ENCODE data around the gene EHF. TPM values are rescaled to one million over a fixed set of nuclear protein-coding genes. Genes with fewer than 3 reads are reported as not detected.

Gene EHF
- total RNA-seq, result under 1 TPM in 3 of 4 donors, not detected in 1; 0.10 to 0.20 (median 0.17) TPM
- under 1 TPM; 0.04 to 0.18 (median 0.08) TPM for polyA plus RNA-seq
- long read RNA-seq, donor 1, result 0 reads
- long read RNA-seq, donor 2, result 0 reads

GRCh38 chr11:34620820-34621792, at the start of gene EHF:
Gene EHF (plus strand): TSS chr11:34621093. CDS start chr11:34642631, 21,538 bp downstream.
- DNase-seq (no peak), ATAC-seq (no peak)
- Histone ChIP-seq H3K36me3 (ENCODE audit: insufficient read depth in 1 of 2, low read depth in 1 of 2) (no peaks in the 10 kb centered on the region), H3K27me3 (ENCODE audit: insufficient read depth in 3 of 3, low read length in 2 of 3) (no peaks in the 10 kb centered on the region), H3K4me3 (no peak within 1 kb of the TSS), H3K4me1 (no peaks in the 10 kb centered on the region), H3K9me3 (no peaks in the 10 kb centered on the region), H3K27ac (no peak within 1 kb of the TSS)
- intact Hi-C loops (cut with DNase I), result no loop called here
- 69% methylated on average over 7 of the region's 7 CpGs for WGBS, 3 donors
- TF ChIP-seq CTCF (IDR thresholded peaks at IDR 0.05), result no peak

GRCh38 chr11:34573537-34573936, 47.4 kb upstream of the EHF start:
- Histone ChIP-seq H3K9me3 (no peaks in the 10 kb centered on the region), H3K27ac (no peak overlapping the region), H3K36me3 (ENCODE audit: insufficient read depth in 1 of 2, low read depth in 1 of 2) (no peaks in the 10 kb centered on the region), H3K4me1 (no peaks in the 10 kb centered on the region), H3K27me3 (ENCODE audit: insufficient read depth in 3 of 3, low read length in 2 of 3) (peaks cover 0 to 23% (median 3%) of the 10 kb centered on the region in 3 donors), H3K4me3 (no peak overlapping the region)
- TF ChIP-seq CTCF (IDR thresholded peaks at IDR 0.05), result no peak
- 91 to 95% (median 93%) methylated on average over 7 of the region's 7 CpGs for WGBS, 3 donors
- ATAC-seq (no peak), DNase-seq (no peak)
- intact Hi-C loops (cut with DNase I), result no loop called here

- intact Hi-C loops (cut with DNase I), result no loop called here
- peaks cover 0 to 27% (median 3%) of the 10 kb centered on the region in 3 donors for H3K27me3 ChIP-seq (ENCODE audit: insufficient read depth in 3 of 3, low read length in 2 of 3)
- no peaks in the 10 kb centered on the region for H3K9me3 ChIP-seq
- TF ChIP-seq CTCF (IDR thresholded peaks at IDR 0.05), result no peak
- H3K4me3 ChIP-seq, result no peak overlapping the region
- H3K4me1 ChIP-seq, result no peaks in the 10 kb centered on the region
- 61 to 63% (median 61%) methylated on average over 4 of the region's 4 CpGs for WGBS, 3 donors
- H3K27ac ChIP-seq, result no peak overlapping the region
- no peak for DNase-seq
- H3K36me3 ChIP-seq (ENCODE audit: insufficient read depth in 1 of 2, low read depth in 1 of 2), result no peaks in the 10 kb centered on the region
- no peak for ATAC-seq
These were observed 45.6 kb upstream of the EHF start for GRCh38 chr11:34575261-34575660.

GRCh38 chr11:34575671-34576070, 45.2 kb upstream of the EHF start:
- intact Hi-C loops (cut with DNase I), result no loop called here

More at GRCh38 chr11:34575671-34576070, 45.2 kb upstream of the EHF start:
- Histone ChIP-seq H3K27me3 (ENCODE audit: insufficient read depth in 3 of 3, low read length in 2 of 3) (peaks cover 0 to 27% (median 3%) of the 10 kb centered on the region in 3 donors), H3K27ac (no peak overlapping the region), H3K9me3 (no peaks in the 10 kb centered on the region), H3K4me1 (no peaks in the 10 kb centered on the region), H3K36me3 (ENCODE audit: insufficient read depth in 1 of 2, low read depth in 1 of 2) (no peaks in the 10 kb centered on the region), H3K4me3 (no peak overlapping the region)
- WGBS, 3 donors, result 87 to 94% (median 93%) methylated on average over 2 of the region's 2 CpGs
- ATAC-seq, result no peak
- TF ChIP-seq CTCF (IDR thresholded peaks at IDR 0.05), result no peak
- DNase-seq, result no peak
